Measurements from ENCODE around the gene CDC20B. TPM values are rescaled to one million over a fixed set of nuclear protein-coding genes. Genes with fewer than 3 reads are reported as not detected.
A peak's percentile ranks its signal among the peaks of the same experiment; 100 is the strongest.

The CDC20B gene
- total RNA-seq, 1 experiment from 2014 or later, result not detected

DNA sequence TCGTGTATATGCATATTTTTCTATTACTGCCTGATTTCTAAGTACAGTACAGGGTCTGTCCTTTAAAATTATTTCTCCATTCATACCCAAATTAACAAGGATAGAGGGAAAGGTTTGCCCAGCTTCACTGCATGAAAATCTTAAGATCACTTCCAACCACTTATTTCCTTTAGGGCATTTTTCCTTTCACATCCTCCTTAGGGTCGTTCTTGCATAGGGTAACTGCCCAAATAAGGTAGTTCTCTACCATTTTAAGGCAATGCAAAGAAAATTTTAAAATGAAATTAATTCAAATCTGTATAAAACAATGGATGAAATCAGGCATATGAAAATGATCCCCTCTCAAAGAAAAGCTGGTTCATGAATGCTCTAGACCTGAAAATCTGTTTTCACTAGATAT lies 4.1 kb upstream of the CDC20B start:
- no peaks in the 10 kb centered on the region for H3K79me2 ChIP-seq (ENCODE audit: insufficient read depth, low read length)
- TF ChIP-seq POLR2AphosphoS5 (IDR thresholded peaks at IDR 0.05; ENCODE audit: low read depth, low read length), result no peak
- no peak for TF ChIP-seq JUND (IDR thresholded peaks at IDR 0.05)
- no peak for TF ChIP-seq POLR2A (IDR thresholded peaks at IDR 0.05; ENCODE audit: borderline replicate concordance, extremely low read depth, insufficient read depth, insufficient read length)
- TF ChIP-seq CEBPB (IDR thresholded peaks at IDR 0.05; ENCODE audit: low read depth), result no peak
- peak overlapping the region in 1 of 2 experiments; percentile 44; a peak in 1 of 4 replicates for H3K4me3 ChIP-seq (replicated peaks in 1 of 2; ENCODE audit: low read depth in 1 of 2, low read length in 2 of 2)
- ChIA-PET RAD21 (ENCODE audit: low non-redundant PET in 1 of 2, low total read pairs in 2 of 2, uncharacterized antibody in 2 of 2, unreplicated experiment in 2 of 2) (interaction anchor here in 1 of 2 experiments (0.9 kb wide), 1 partner anchor 42 kb away, joined by 3 read pairs; no protein-coding TSS in a partner anchor), CTCF (interaction anchor here (1.3 to 1.9 kb wide), 2 partner anchors 10 to 14 kb away, joined by 4 to 9 read pairs; no protein-coding TSS in a partner anchor), POLR2A (interaction anchor here (0.6 to 1.0 kb wide), 2 partner anchors 49 to 54 kb away, joined by 3 to 4 read pairs; no protein-coding TSS in a partner anchor)
- DNase-seq (ENCODE audit: low read depth, low spot score), result no peak
- H2AFZ ChIP-seq (ENCODE audit: low read depth, low read length, poor library complexity, severe bottlenecking), result peak overlapping the region; percentile 98
- H3K9me2 ChIP-seq (ENCODE audit: insufficient read depth), result no peaks in the 10 kb centered on the region
- H3K4me1 ChIP-seq (ENCODE audit: control insufficient read depth in 1 of 2, insufficient read depth in 2 of 2, low read length in 2 of 2), result peaks cover 14 to 36% of the 10 kb centered on the region in 2 experiments; a peak in 3 of 4 replicates
- no peaks in the 10 kb centered on the region for H3K27me3 ChIP-seq (ENCODE audit: insufficient read depth, low read length)
- no peak for ATAC-seq
- intact Hi-C loops (cut with micrococcal nuclease), result loop anchor here (5.0 to 10.0 kb wide), 2 partner anchors 40 to 818 kb away; partner anchors contain the start of gene IL6ST
- H4K20me1 ChIP-seq (ENCODE audit: insufficient read depth), result no peaks in the 10 kb centered on the region
- H3K36me3 ChIP-seq (ENCODE audit: control insufficient read depth in 1 of 2, insufficient read depth in 2 of 2, low read length in 2 of 2), result no peaks in the 10 kb centered on the region
- H3K9ac ChIP-seq (ENCODE audit: low read length), result 0 out of 2 replicates have a peak overlapping the region, but pooled peaks have one; percentile 32
- BruUV-seq (replicated peaks), result no TSS peak
- H3K27ac ChIP-seq (ENCODE audit: low read depth, low read length), result no peak overlapping the region
- H3K9me3 ChIP-seq (ENCODE audit: control insufficient read depth in 1 of 2, insufficient read depth in 1 of 2, low read depth in 1 of 2, low read length in 2 of 2), result no peaks in the 10 kb centered on the region
- peak overlapping the region; percentile 74 for H3K4me2 ChIP-seq (ENCODE audit: low read length)

DNA sequence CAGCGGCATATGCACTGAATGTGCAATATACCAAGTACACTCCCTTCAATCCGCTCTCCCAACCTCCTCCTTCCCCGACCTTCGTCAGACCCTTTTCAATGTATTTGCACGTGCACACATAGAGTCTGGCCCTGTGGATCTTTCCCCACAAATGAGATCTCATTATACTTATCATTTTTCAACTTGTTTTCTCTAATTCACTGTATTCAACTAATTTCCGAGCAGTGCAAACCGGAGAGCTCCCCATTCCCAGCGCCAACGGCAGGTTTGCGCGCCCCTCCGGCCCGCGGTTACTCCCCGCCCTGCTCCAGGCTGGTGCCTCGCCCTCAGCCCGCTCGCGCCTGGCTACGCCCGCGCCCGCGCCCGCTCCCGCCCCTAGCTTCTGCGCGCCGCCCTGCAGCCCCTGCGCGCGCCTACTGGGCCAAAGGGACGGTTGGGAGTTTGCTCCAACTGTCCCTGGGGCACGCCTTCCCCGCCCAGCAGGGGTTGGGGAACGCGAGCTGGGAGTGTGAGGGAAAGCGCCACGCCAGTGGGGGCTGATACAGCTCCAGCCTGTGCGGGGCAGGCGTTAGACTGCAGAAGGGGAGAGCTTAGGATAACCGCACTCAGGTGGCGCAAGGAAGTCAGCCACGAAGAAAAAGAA lies 3.3 kb upstream of the CDC20B start:
- CTCF ChIA-PET, result interaction anchor here (0.9 to 1.9 kb wide), 5 partner anchors 9 to 516 kb away, joined by 3 to 9 read pairs (median 6); partner anchors contain the start of gene GPX8
- DNase-seq (ENCODE audit: low read depth, low spot score) (no peak), ATAC-seq (peak; percentile 87)
- Histone ChIP-seq H3K79me2 (ENCODE audit: insufficient read depth, low read length) (no peaks in the 10 kb centered on the region), H3K27me3 (ENCODE audit: insufficient read depth, low read length) (no peaks in the 10 kb centered on the region), H3K4me2 (ENCODE audit: low read length) (peak overlapping the region; percentile 74), H3K9me3 (ENCODE audit: control insufficient read depth in 1 of 2, insufficient read depth in 1 of 2, low read depth in 1 of 2, low read length in 2 of 2) (no peaks in the 10 kb centered on the region), H4K20me1 (ENCODE audit: insufficient read depth) (no peaks in the 10 kb centered on the region), H3K27ac (ENCODE audit: low read depth, low read length) (no peak overlapping the region), H3K9ac (ENCODE audit: low read length) (peak overlapping the region; percentile 32; the same call in 1 of the 2 replicates), H3K4me1 (ENCODE audit: control insufficient read depth in 1 of 2, insufficient read depth in 2 of 2, low read length in 2 of 2) (peaks cover 14 to 37% of the 10 kb centered on the region in 2 experiments; a peak in 3 of 4 replicates), H3K4me3 (replicated peaks in 1 of 2; ENCODE audit: low read depth in 1 of 2, low read length in 2 of 2) (peak overlapping the region; percentile 30 to 44), H3K36me3 (ENCODE audit: control insufficient read depth in 1 of 2, insufficient read depth in 2 of 2, low read length in 2 of 2) (no peaks in the 10 kb centered on the region), H2AFZ (ENCODE audit: low read depth, low read length, poor library complexity, severe bottlenecking) (peak overlapping the region; percentile 98), H3K9me2 (ENCODE audit: insufficient read depth) (no peaks in the 10 kb centered on the region)
- intact Hi-C loops (cut with micrococcal nuclease), result loop anchor here (5.0 to 10.0 kb wide), 2 partner anchors 41 to 819 kb away; partner anchors contain the start of gene IL6ST
- no TSS peak for BruUV-seq (replicated peaks)
- POLR2A ChIA-PET, result interaction anchor here (0.6 to 1.0 kb wide), 2 partner anchors 50 to 55 kb away, joined by 3 to 4 read pairs; no protein-coding TSS in a partner anchor
- RAD21 ChIA-PET (ENCODE audit: low non-redundant PET in 1 of 2, low total read pairs in 2 of 2, uncharacterized antibody in 2 of 2, unreplicated experiment in 2 of 2), result interaction anchor here in 1 of 2 experiments (0.9 kb wide), 1 partner anchor 43 kb away, joined by 3 read pairs; no protein-coding TSS in a partner anchor
- TF ChIP-seq CBX3 (IDR thresholded peaks at IDR 0.05; ENCODE audit: low read depth) (peak; percentile 86), EGR1 (IDR thresholded peaks at IDR 0.05; ENCODE audit: low read depth) (no peak), JUND (IDR thresholded peaks at IDR 0.05) (no peak), CEBPB (IDR thresholded peaks at IDR 0.05; ENCODE audit: low read depth) (no peak), SIN3A (IDR thresholded peaks at IDR 0.05; ENCODE audit: low read depth) (peak; percentile 36; the same call in 1 of the 2 replicates), FOSL1 (IDR thresholded peaks at IDR 0.05; ENCODE audit: low read depth) (no peak), ZFX (IDR thresholded peaks at IDR 0.05) (no peak), SP1 (IDR thresholded peaks at IDR 0.05; ENCODE audit: low read depth) (peak; percentile 47; the same call in 1 of the 2 replicates), POLR2A (IDR thresholded peaks at IDR 0.05; ENCODE audit: borderline replicate concordance, extremely low read depth, insufficient read depth, insufficient read length) (peak; percentile 61)
- TF ChIP-seq, protein P1, sequence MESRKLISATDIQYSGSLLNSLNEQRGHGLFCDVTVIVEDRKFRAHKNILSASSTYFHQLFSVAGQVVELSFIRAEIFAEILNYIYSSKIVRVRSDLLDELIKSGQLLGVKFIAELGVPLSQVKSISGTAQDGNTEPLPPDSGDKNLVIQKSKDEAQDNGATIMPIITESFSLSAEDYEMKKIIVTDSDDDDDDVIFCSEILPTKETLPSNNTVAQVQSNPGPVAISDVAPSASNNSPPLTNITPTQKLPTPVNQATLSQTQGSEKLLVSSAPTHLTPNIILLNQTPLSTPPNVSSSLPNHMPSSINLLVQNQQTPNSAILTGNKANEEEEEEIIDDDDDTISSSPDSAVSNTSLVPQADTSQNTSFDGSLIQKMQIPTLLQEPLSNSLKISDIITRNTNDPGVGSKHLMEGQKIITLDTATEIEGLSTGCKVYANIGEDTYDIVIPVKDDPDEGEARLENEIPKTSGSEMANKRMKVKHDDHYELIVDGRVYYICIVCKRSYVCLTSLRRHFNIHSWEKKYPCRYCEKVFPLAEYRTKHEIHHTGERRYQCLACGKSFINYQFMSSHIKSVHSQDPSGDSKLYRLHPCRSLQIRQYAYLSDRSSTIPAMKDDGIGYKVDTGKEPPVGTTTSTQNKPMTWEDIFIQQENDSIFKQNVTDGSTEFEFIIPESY (IDR thresholded peaks at IDR 0.05; ENCODE audit: extremely low read depth, insufficient replicate concordance, low read length), result no peak
- TF ChIP-seq, protein P2, sequence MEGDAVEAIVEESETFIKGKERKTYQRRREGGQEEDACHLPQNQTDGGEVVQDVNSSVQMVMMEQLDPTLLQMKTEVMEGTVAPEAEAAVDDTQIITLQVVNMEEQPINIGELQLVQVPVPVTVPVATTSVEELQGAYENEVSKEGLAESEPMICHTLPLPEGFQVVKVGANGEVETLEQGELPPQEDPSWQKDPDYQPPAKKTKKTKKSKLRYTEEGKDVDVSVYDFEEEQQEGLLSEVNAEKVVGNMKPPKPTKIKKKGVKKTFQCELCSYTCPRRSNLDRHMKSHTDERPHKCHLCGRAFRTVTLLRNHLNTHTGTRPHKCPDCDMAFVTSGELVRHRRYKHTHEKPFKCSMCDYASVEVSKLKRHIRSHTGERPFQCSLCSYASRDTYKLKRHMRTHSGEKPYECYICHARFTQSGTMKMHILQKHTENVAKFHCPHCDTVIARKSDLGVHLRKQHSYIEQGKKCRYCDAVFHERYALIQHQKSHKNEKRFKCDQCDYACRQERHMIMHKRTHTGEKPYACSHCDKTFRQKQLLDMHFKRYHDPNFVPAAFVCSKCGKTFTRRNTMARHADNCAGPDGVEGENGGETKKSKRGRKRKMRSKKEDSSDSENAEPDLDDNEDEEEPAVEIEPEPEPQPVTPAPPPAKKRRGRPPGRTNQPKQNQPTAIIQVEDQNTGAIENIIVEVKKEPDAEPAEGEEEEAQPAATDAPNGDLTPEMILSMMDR (IDR thresholded peaks at IDR 0.05 in 2 of 3, conservative IDR thresholded peaks at IDR 0.05 in 1 of 3; ENCODE audit: borderline replicate concordance in 1 of 3, insufficient read depth in 1 of 3, low read depth in 2 of 3, low read length in 2 of 3), result peak in 1 of 3 experiments; percentile 43; a peak in 2 of 6 replicates
- TF ChIP-seq, protein P3, sequence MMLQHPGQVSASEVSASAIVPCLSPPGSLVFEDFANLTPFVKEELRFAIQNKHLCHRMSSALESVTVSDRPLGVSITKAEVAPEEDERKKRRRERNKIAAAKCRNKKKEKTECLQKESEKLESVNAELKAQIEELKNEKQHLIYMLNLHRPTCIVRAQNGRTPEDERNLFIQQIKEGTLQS (IDR thresholded peaks at IDR 0.05), result no peak
